ENCODE measurements around the gene NAT10. TPM values are rescaled to one million over a fixed set of nuclear protein-coding genes. Genes with fewer than 3 reads are reported as not detected.

NAT10 gene
- 30.2 and 30.5 TPM in 2 replicates for polyA plus RNA-seq (2011; rRNA removed)
- polyA minus RNA-seq (2011; rRNA and poly(A)+ RNA removed) = 51.2 and 60.0 TPM in 2 replicates

GRCh38 chr11:34105079-34105956 lies at the start of gene NAT10:
NAT10 (plus strand) TSS chr11:34105629; CDS start chr11:34108226, 2,597 bp downstream.
- peak within 1 kb of the TSS; percentile 95 for H3K4me3 ChIP-seq (ENCODE audit: low read depth, low read length)
- TF ChIP-seq CTCF (IDR thresholded peaks at IDR 0.05; ENCODE audit: low read depth, low read length) = no peak

GRCh38 chr11:34056672-34057071 lies 48.8 kb upstream of the NAT10 start:
- H3K27ac ChIP-seq (ENCODE audit: low read depth, low read length) = no peak overlapping the region
- ChIA-PET CTCF (no interaction called here), POLR2A (no interaction called here)
- H3K27me3 ChIP-seq (ENCODE audit: control insufficient read depth, insufficient read depth, low read length) = no peaks in the 10 kb centered on the region
- no peak for TF ChIP-seq CTCF (IDR thresholded peaks at IDR 0.05; ENCODE audit: low read depth, low read length)
- H3K4me3 ChIP-seq (ENCODE audit: low read depth, low read length) = peak overlapping the region; percentile 1; the same call in 1 of the 2 replicates
- DNase-seq (ENCODE audit: low read depth, low spot score) = no peak
- peaks cover 3% of the 10 kb centered on the region; the same call in 1 of the 2 replicates for H3K9me3 ChIP-seq (ENCODE audit: control insufficient read depth, insufficient read depth, low read length)

More at GRCh38 chr11:34105079-34105956, at the start of gene NAT10:
- ChIA-PET CTCF (interaction anchor here (1.2 to 1.6 kb wide), 3 partner anchors 69 to 108 kb away, joined by 3 to 5 read pairs (median 5); no protein-coding TSS in a partner anchor), POLR2A (interaction anchor here (0.6 to 2.6 kb wide), 7 partner anchors 21 to 404 kb away, joined by 3 to 16 read pairs (median 3); partner anchors contain the start of gene CAPRIN1)
- peak; percentile 97 for DNase-seq (ENCODE audit: low read depth, low spot score)
- Histone ChIP-seq H3K9me3 (ENCODE audit: control insufficient read depth, insufficient read depth, low read length) (no peaks in the 10 kb centered on the region; the same call in 1 of the 2 replicates), H3K27ac (ENCODE audit: low read depth, low read length) (peak within 1 kb of the TSS; percentile 95), H3K27me3 (ENCODE audit: control insufficient read depth, insufficient read depth, low read length) (no peaks in the 10 kb centered on the region)

GRCh38 chr11:34063061-34063795 lies 42.2 kb upstream of the NAT10 start:
- ChIA-PET CTCF (interaction anchor here (0.6 to 1.5 kb wide), 3 partner anchors 11 to 261 kb away, joined by 3 to 6 read pairs (median 6); no protein-coding TSS in a partner anchor), POLR2A (interaction anchor here (0.7 to 1.5 kb wide), 2 partner anchors 12 to 80 kb away, joined by 4 read pairs; partner anchors contain the start of gene CAPRIN1)
- Histone ChIP-seq H3K27ac (ENCODE audit: low read depth, low read length) (no peak overlapping the region), H3K9me3 (ENCODE audit: control insufficient read depth, insufficient read depth, low read length) (no peaks in the 10 kb centered on the region), H3K27me3 (ENCODE audit: control insufficient read depth, insufficient read depth, low read length) (no peaks in the 10 kb centered on the region), H3K4me3 (ENCODE audit: low read depth, low read length) (no peak overlapping the region)
- TF ChIP-seq CTCF (IDR thresholded peaks at IDR 0.05; ENCODE audit: low read depth, low read length) = no peak
- no peak for DNase-seq (ENCODE audit: low read depth, low spot score)

- H3K9me3 ChIP-seq (ENCODE audit: control insufficient read depth, insufficient read depth, low read length) = no peaks in the 10 kb centered on the region
- TF ChIP-seq CTCF (IDR thresholded peaks at IDR 0.05; ENCODE audit: low read depth, low read length) = no peak
- no peaks in the 10 kb centered on the region for H3K27me3 ChIP-seq (ENCODE audit: control insufficient read depth, insufficient read depth, low read length)
- no peak for DNase-seq (ENCODE audit: low read depth, low spot score)
- no peak overlapping the region for H3K27ac ChIP-seq (ENCODE audit: low read depth, low read length)
- ChIA-PET POLR2A (no interaction called here), CTCF (interaction anchor here (1.4 to 1.5 kb wide), 2 partner anchors 10 to 76 kb away, joined by 6 read pairs; no protein-coding TSS in a partner anchor)
- no peak overlapping the region for H3K4me3 ChIP-seq (ENCODE audit: low read depth, low read length)
Observed at GRCh38 chr11:34064291-34064690, 41.1 kb upstream of the NAT10 start.
